SKM-1 treated with dmso at 0.1 percent for 144 hours (cell line): ENCODE results near the gene FBXO46.
"Not testable (repeated sequence)": the region's sequence is repeated elsewhere in the genome, so short reads cannot be mapped to it uniquely, and the experiment has no call there.

Experiments
- DNase-seq: peaks from one replicate; lab custom pipeline; 2025; ENCODE audit not compliant: unreplicated experiment; lab: John Stamatoyannopoulos, UW

FBXO46 gene

GRCh38 chr19:45687599-45687998 lies 43.1 kb downstream of the FBXO46 start:
- no peak for DNase-seq

GRCh38 chr19:45685045-45685444 lies 45.7 kb downstream of the FBXO46 start:
- not testable (repeated sequence) for DNase-seq

- no peak for DNase-seq
Measured at GRCh38 chr19:45682908-45683307, 47.8 kb downstream of the FBXO46 start.

GRCh38 chr19:45682117-45682516 lies 48.6 kb downstream of the FBXO46 start:
- no peak for DNase-seq

- peak; percentile 38 for DNase-seq
Measured at GRCh38 chr19:45681391-45682015, 49.2 kb downstream of the FBXO46 start.

GRCh38 chr19:45677351-45678230 lies 53.1 kb downstream of the FBXO46 start:
- no peak for DNase-seq

- DNase-seq: no peak
Measured at GRCh38 chr19:45676851-45677263, 53.8 kb downstream of the FBXO46 start.

GRCh38 chr19:45674946-45675345 lies 55.8 kb downstream of the FBXO46 start:
- no peak for DNase-seq

GRCh38 chr19:45670670-45671453 lies 59.8 kb downstream of the FBXO46 start:
- DNase-seq: peak; percentile 48

- DNase-seq: no peak
Measured at GRCh38 chr19:45668342-45668871, 62.3 kb downstream of the FBXO46 start.

- DNase-seq: no peak
Measured at GRCh38 chr19:45667620-45668341, 62.9 kb downstream of the FBXO46 start, which contains the start of gene GIPR. Gene GIPR, plus strand, starts transcription at chr19:45668221. Its CDS starts 1,300 bp downstream, at chr19:45669521.

GRCh38 chr19:45664575-45664974 lies 66.1 kb downstream of the FBXO46 start:
- DNase-seq: no peak

- no peak for DNase-seq
Measured at GRCh38 chr19:45663800-45664199, 66.9 kb downstream of the FBXO46 start.

GRCh38 chr19:45660636-45661035 lies 70.1 kb downstream of the FBXO46 start:
- no peak for DNase-seq
